Left lung (tissue), 10 donors: Measurements from ENCODE around the gene TOMM7. TPM values are rescaled to one million over a fixed set of nuclear protein-coding genes. Genes with fewer than 3 reads are reported as not detected.

Experiments used
- ATAC-seq: fragments of 200-7000 bp; cut with Tn5 transposase; one replicate; pipeline ENCODE4 v1.9.1; 2020; ENCODE audit warnings: moderate library complexity
- DNase-seq, 4 donors: peaks; one replicate each; pipeline ENCODE4 v3.0.0-alpha.2; 2013 to 2020
- H3K27ac ChIP-seq, 2 donors: fragments of 200-600 bp; sonication (generic) in 1 of 2; one replicate each; pipeline versions ENCODE4 v1.5.0 to v1.8.0; 2020 to 2021
- H3K27me3 ChIP-seq, 2 donors: fragments of 200-600 bp; sonication (generic) in 1 of 2; one replicate each; pipeline versions ENCODE4 v1.5.0 to v1.8.0; 2020 to 2021
- H3K36me3 ChIP-seq, 2 donors: fragments of 200-600 bp; sonication (generic) in 1 of 2; one replicate each; pipeline versions ENCODE4 v1.5.0 to v1.8.0; 2020 to 2021
- H3K4me1 ChIP-seq, 2 donors: fragments of 200-600 bp; one replicate each; pipeline ENCODE4 v1.8.0; 2021
- H3K4me3 ChIP-seq, 2 donors: fragments of 200-600 bp; sonication (generic) in 1 of 2; one replicate each; pipeline versions ENCODE4 v1.5.0 to v1.8.0; 2020 to 2021; ENCODE audit warnings: mild to moderate bottlenecking in 1 of 2
- H3K9me3 ChIP-seq, 2 donors: fragments of 200-600 bp; sonication (generic) in 1 of 2; one replicate each; pipeline versions ENCODE4 v1.5.0 to v1.8.0; 2020 to 2021
- intact Hi-C, 2 donors: fragments of 100-400 bp; cut with DNase I; formaldehyde crosslinking; loops; one replicate each; pipeline versions ENCODE4 v1.11.2 to v1.14.2; 2022
- polyA plus RNA-seq, 6 donors: library from polyadenylated mRNA; unstranded; fragments of 120-200 nt; gene quantifications; one replicate each; pipeline ENCODE4 v1.2.1, GENCODE V29; 2013; ENCODE audit not compliant: insufficient read length in 6 of 6
- total RNA-seq, 2 donors: library from RNA; stranded (reverse); fragmentation: NEBNext Ultra II Directional; extraction: Animal tissue kit (Norgen Biotek cat#: 25700); gene quantifications; one replicate each; pipeline ENCODE4 v1.2.1, GENCODE V29; 2021
- TF ChIP-seq, protein P1 (sequence below), 2 donors: fragments of 200-600 bp; sonication (generic) in 1 of 2; IDR thresholded peaks; one replicate each; pipeline versions ENCODE4 v1.5.0 to v1.8.0; 2021; ENCODE audit warnings: antibody characterized with exemption in 2 of 2
- donor health status: DM: no; HTN: yes; CAD: no.
- donor health status: DM: no; HTN: no; CAD: no.

The TOMM7 gene
- total and polyA plus RNA-seq, 8 donors = 234 to 580 (median 504) TPM

GRCh38 chr7:22833113-22833855 lies 10.6 kb upstream of the TOMM7 start:
- no peaks in the 10 kb centered on the region for H3K9me3 ChIP-seq
- no peak overlapping the region for H3K27ac ChIP-seq
- TF ChIP-seq, protein P1, sequence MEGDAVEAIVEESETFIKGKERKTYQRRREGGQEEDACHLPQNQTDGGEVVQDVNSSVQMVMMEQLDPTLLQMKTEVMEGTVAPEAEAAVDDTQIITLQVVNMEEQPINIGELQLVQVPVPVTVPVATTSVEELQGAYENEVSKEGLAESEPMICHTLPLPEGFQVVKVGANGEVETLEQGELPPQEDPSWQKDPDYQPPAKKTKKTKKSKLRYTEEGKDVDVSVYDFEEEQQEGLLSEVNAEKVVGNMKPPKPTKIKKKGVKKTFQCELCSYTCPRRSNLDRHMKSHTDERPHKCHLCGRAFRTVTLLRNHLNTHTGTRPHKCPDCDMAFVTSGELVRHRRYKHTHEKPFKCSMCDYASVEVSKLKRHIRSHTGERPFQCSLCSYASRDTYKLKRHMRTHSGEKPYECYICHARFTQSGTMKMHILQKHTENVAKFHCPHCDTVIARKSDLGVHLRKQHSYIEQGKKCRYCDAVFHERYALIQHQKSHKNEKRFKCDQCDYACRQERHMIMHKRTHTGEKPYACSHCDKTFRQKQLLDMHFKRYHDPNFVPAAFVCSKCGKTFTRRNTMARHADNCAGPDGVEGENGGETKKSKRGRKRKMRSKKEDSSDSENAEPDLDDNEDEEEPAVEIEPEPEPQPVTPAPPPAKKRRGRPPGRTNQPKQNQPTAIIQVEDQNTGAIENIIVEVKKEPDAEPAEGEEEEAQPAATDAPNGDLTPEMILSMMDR (IDR thresholded peaks at IDR 0.05) = no peak
- DNase-seq (no peak), ATAC-seq (no peak)
- H3K27me3 ChIP-seq = no peaks in the 10 kb centered on the region
- H3K36me3 ChIP-seq = no peaks in the 10 kb centered on the region
- intact Hi-C loops = no loop called here
- H3K4me3 ChIP-seq = no peak overlapping the region
- no peaks in the 10 kb centered on the region for H3K4me1 ChIP-seq

DNA sequence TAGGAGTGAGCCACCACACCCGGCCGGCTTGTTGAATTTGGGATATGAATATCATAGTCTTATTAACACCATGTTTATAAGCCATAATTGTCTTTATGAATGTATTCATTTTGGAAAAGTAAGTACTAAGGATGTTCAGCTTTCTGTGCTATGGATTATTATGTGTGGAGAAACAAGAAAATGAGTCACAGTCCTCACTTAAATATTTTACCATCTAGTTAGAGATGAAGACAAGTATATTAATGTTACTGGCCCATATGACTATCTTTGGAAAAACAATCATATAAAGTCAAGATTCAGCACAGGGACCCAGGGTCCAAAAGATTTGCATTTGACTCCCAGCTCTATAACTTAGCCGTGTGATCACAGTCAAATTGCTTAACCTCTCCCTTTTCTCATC lies 9.8 kb upstream of the TOMM7 start:
- Histone ChIP-seq H3K4me3 (no peak overlapping the region), H3K27me3 (no peaks in the 10 kb centered on the region), H3K9me3 (no peaks in the 10 kb centered on the region), H3K36me3 (no peaks in the 10 kb centered on the region), H3K4me1 (no peaks in the 10 kb centered on the region), H3K27ac (no peak overlapping the region)
- TF ChIP-seq, protein P1 (IDR thresholded peaks at IDR 0.05) = no peak
- DNase-seq (no peak), ATAC-seq (no peak)
- intact Hi-C loops = no loop called here

- H3K4me1 ChIP-seq = no peaks in the 10 kb centered on the region
- ATAC-seq (no peak), DNase-seq (no peak)
- TF ChIP-seq, protein P1 (IDR thresholded peaks at IDR 0.05) = no peak
- H3K27ac ChIP-seq = no peak overlapping the region
- no peaks in the 10 kb centered on the region for H3K9me3 ChIP-seq
- no peaks in the 10 kb centered on the region for H3K36me3 ChIP-seq
- no peaks in the 10 kb centered on the region for H3K27me3 ChIP-seq
- no peak overlapping the region for H3K4me3 ChIP-seq
- intact Hi-C loops = no loop called here
Observed at GRCh38 chr7:22831602-22832305, 9.1 kb upstream of the TOMM7 start.

- no peaks in the 10 kb centered on the region for H3K36me3 ChIP-seq
- no peak overlapping the region for H3K4me3 ChIP-seq
- H3K4me1 ChIP-seq = peaks cover 0 to 6% of the 10 kb centered on the region in 2 donors
- intact Hi-C loops = no loop called here
- TF ChIP-seq, protein P1 (IDR thresholded peaks at IDR 0.05) = no peak
- DNase-seq (no peak), ATAC-seq (no peak)
- peaks cover 0 to 15% of the 10 kb centered on the region in 2 donors for H3K27me3 ChIP-seq
- no peaks in the 10 kb centered on the region for H3K9me3 ChIP-seq
- H3K27ac ChIP-seq = no peak overlapping the region
Observed at GRCh38 chr7:22827563-22827962, 4.9 kb upstream of the TOMM7 start.

DNA sequence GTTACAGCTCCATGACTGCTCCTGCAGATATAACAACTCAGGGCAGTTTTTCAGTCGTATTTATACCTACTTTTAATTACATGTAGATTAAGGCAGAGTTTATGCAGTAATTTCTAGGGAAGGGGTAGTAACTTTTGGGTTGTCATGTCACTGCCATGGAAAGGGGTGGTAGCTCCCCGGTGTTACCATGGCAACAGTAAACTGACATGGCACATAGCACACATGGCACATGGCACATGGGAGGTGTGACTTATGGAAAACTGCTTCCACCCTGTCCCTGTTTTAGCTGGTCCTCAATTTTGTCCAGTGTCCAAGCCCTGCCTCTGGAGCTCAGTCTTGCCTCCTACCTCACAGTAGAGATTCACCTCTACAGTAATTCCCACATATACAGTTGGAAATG lies 3.9 kb upstream of the TOMM7 start:
- DNase-seq (no peak), ATAC-seq (no peak)
- no peak overlapping the region for H3K27ac ChIP-seq
- no peaks in the 10 kb centered on the region for H3K36me3 ChIP-seq
- intact Hi-C loops = no loop called here
- H3K4me3 ChIP-seq = no peak overlapping the region
- H3K4me1 ChIP-seq = peaks cover 0 to 8% of the 10 kb centered on the region in 2 donors
- H3K9me3 ChIP-seq = no peaks in the 10 kb centered on the region
- TF ChIP-seq, protein P1 (IDR thresholded peaks at IDR 0.05) = no peak
- H3K27me3 ChIP-seq = peaks cover 0 to 15% of the 10 kb centered on the region in 2 donors
